ENCODE results near the gene DBX1. TPM values are rescaled to one million over a fixed set of nuclear protein-coding genes. Genes with fewer than 3 reads are reported as not detected.
"Not testable (repeated sequence)": the region's sequence is repeated elsewhere in the genome, so short reads cannot be mapped to it uniquely, and the experiment has no call there.

Gene DBX1
- total RNA-seq, 4 donors from 2014 or later = not detected

GRCh38 chr11:20204681-20205080 is 44.4 kb upstream of the DBX1 start:
- ATAC-seq = no peak
- TF ChIP-seq, protein P1, sequence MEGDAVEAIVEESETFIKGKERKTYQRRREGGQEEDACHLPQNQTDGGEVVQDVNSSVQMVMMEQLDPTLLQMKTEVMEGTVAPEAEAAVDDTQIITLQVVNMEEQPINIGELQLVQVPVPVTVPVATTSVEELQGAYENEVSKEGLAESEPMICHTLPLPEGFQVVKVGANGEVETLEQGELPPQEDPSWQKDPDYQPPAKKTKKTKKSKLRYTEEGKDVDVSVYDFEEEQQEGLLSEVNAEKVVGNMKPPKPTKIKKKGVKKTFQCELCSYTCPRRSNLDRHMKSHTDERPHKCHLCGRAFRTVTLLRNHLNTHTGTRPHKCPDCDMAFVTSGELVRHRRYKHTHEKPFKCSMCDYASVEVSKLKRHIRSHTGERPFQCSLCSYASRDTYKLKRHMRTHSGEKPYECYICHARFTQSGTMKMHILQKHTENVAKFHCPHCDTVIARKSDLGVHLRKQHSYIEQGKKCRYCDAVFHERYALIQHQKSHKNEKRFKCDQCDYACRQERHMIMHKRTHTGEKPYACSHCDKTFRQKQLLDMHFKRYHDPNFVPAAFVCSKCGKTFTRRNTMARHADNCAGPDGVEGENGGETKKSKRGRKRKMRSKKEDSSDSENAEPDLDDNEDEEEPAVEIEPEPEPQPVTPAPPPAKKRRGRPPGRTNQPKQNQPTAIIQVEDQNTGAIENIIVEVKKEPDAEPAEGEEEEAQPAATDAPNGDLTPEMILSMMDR (IDR thresholded peaks at IDR 0.05) = no peak
- TF ChIP-seq POLR2AphosphoS5 (IDR thresholded peaks at IDR 0.05) (no peak), EP300 (IDR thresholded peaks at IDR 0.05) (no peak), POLR2A (IDR thresholded peaks at IDR 0.05) (no peak)
- Histone ChIP-seq H3K27me3 (peaks cover 57% of the 10 kb centered on the region), H3K27ac (no peak overlapping the region), H3K36me3 (no peaks in the 10 kb centered on the region), H3K4me3 (no peak overlapping the region), H3K4me1 (no peaks in the 10 kb centered on the region), H3K9me3 (no peaks in the 10 kb centered on the region)

DNA sequence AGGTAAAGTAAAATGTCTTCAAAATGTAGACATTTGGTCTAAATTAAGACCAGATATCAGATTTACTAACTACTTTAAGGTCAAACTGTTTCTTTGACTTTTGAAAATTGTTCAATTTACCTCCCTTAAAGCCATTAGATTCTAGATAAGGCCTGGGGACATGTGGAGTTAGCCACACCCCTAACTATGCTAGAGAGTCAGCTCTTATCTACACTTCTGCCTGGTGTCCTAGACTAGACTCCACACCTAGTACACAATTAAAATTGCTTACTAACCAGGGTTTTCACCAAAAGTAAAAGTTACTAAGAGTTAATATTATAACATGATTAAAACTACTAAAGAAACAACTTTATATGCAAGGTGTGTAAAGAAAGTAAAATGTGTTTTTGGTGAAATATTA is 43.6 kb upstream of the DBX1 start:
- no peak overlapping the region for H3K27ac ChIP-seq
- no peaks in the 10 kb centered on the region for H3K36me3 ChIP-seq
- peaks cover 49% of the 10 kb centered on the region for H3K27me3 ChIP-seq
- no peaks in the 10 kb centered on the region for H3K9me3 ChIP-seq
- ATAC-seq = no peak
- no peak overlapping the region for H3K4me3 ChIP-seq
- H3K4me1 ChIP-seq = no peaks in the 10 kb centered on the region
- no peak for TF ChIP-seq EP300 (IDR thresholded peaks at IDR 0.05)
- TF ChIP-seq, protein P1 (IDR thresholded peaks at IDR 0.05) = no peak
- TF ChIP-seq POLR2A (IDR thresholded peaks at IDR 0.05) = no peak
- no peak for TF ChIP-seq POLR2AphosphoS5 (IDR thresholded peaks at IDR 0.05)

DNA sequence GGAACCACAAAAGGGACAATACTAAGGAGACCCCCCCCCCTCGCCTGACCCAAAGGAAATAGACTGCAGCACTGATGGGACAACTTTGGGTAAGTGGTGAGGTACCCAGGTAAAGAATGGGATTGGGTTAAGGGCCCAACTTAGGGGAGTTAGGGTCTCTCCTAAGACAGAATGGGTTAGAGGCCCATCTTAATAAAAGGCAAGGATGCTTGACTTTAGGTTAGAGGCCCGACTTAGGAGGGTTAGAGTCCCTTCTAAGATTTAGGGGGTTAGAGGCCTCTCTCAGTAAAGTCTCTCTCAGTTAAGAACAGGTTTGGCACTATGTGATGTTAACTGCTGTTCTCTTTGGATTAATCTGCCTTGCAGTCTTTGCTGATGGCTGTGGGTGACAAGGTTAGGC is 41.0 kb upstream of the DBX1 start:
- Histone ChIP-seq H3K36me3 (no peaks in the 10 kb centered on the region), H3K9me3 (no peaks in the 10 kb centered on the region), H3K4me1 (no peaks in the 10 kb centered on the region), H3K27me3 (peaks cover 23% of the 10 kb centered on the region), H3K4me3 (no peak overlapping the region), H3K27ac (no peak overlapping the region)
- ATAC-seq = no peak
- 17% methylated on average over 2 of the region's 2 CpGs; no CpG with 5 or more reads in 1 of the 2 donors for WGBS, 2 donors (ENCODE audit: low coverage in 1 of 2)
- TF ChIP-seq POLR2A (IDR thresholded peaks at IDR 0.05) = no peak
- no peak for TF ChIP-seq EP300 (IDR thresholded peaks at IDR 0.05)
- no peak for TF ChIP-seq POLR2AphosphoS5 (IDR thresholded peaks at IDR 0.05)
- TF ChIP-seq, protein P1 (IDR thresholded peaks at IDR 0.05) = no peak

- not testable (repeated sequence) for ATAC-seq, H3K4me3 ChIP-seq, H3K27ac ChIP-seq, H3K4me1 ChIP-seq, H3K36me3 ChIP-seq, H3K9me3 ChIP-seq
- 11 to 13% methylated on average over 2 to 5 of the region's 5 CpGs for WGBS, 2 donors (ENCODE audit: low coverage in 1 of 2)
- H3K27me3 ChIP-seq = peaks cover 21% of the 10 kb centered on the region
Observed at GRCh38 chr11:20200331-20200955, 40.2 kb upstream of the DBX1 start.

GRCh38 chr11:20197881-20198280 is 37.6 kb upstream of the DBX1 start:
- Histone ChIP-seq H3K4me3 (no peak overlapping the region), H3K27ac (no peak overlapping the region), H3K36me3 (no peaks in the 10 kb centered on the region), H3K4me1 (no peaks in the 10 kb centered on the region), H3K27me3 (peaks cover 16% of the 10 kb centered on the region), H3K9me3 (no peaks in the 10 kb centered on the region)
- TF ChIP-seq POLR2A (IDR thresholded peaks at IDR 0.05) (no peak), EP300 (IDR thresholded peaks at IDR 0.05) (no peak), POLR2AphosphoS5 (IDR thresholded peaks at IDR 0.05) (no peak)
- TF ChIP-seq, protein P1 (IDR thresholded peaks at IDR 0.05) = no peak
- WGBS, 2 donors (ENCODE audit: low coverage in 1 of 2) = 7 to 9% methylated on average over 2 of the region's 2 CpGs
- no peak for ATAC-seq
